HS-27A (cell line): Measurements from ENCODE around the gene ATRIP.

Source experiments
- DNase-seq: peaks from one replicate; pipeline ENCODE4 v3.0.0-alpha.2; 2012; ENCODE audit warnings: low read depth, missing footprints

Gene ATRIP

GRCh38 chr3:48410205-48411040, 36.1 kb upstream of the ATRIP start:
- DNase-seq = no peak

GRCh38 chr3:48411041-48411588, 35.4 kb upstream of the ATRIP start:
- no peak for DNase-seq

DNA sequence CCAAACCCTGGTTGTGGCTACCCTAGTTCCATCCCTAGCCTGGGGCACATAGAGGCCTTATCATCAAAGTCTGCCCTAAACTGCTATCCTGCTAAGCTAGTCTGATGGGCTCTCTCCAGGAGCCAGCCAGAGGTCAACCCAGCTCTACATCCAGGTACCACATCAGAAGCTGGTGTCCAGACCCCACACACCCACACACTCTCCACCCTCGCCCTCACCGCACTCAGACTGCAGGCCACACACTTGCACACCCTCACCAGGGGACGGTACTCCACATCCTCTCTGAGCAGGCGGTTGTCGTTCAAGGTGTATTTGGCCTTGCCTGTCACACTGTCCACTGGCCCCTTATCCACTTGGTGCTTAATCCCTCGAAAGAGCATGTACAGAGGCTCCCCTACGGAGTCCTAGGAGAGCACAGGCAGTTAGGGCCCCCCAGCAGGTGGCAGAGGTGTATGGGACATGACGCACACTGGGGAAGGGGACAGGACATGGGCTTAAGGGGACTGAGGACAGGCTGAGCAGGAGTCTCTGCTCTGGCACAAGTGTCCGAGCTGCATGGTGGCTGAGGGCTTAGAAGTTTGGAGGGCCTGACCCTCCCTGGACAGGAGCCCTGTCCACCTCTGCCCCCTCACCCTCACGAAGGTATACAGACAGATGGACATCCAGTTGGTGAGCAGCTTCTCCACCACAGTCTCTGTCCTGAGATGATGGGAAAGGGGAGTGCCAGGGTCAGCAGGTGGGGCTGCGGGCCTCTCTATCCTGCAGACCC, 34.7 kb upstream of the ATRIP start:
- no peak for DNase-seq

- DNase-seq = no peak
Measured at GRCh38 chr3:48412375-48413001, 34.0 kb upstream of the ATRIP start.

DNA sequence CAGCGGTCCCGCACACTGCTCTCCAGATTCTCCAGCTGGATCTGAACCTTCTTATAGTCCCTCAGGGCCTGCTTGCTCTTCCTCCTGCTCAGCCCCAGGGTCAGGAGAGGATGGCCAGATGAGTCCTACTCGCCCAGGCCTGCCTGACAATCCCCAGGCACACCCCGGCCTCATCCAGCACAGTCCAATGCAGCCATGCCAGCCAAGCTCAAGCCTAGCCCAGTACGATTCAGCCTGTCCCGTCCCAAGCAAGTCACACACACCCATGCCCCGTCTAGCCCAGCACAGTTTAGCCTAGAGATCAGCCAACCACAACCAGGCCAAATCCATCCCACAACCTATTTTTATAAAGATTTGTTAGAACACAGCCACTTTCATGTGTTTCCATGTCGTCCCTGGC, 33.5 kb upstream of the ATRIP start:
- DNase-seq = no peak

DNA sequence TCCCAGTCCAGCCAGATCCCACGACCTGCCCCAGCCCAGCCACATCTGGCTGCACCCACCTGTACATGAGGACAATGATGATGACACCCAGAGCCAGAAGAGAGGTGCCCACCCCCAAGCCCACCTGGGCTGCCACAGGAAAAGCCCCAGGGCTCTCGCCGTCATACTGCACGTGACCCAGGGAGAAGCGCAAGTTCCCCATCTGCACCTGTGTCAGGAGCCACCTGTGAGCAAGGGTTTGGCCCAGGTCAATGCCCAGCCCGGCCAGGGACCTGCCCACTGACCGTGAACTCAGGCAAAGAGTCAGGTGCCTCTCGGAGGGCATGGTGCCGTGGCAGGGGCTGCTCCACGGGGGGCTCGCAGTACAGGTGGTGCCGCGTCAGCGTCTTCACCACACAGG, 32.9 kb upstream of the ATRIP start:
- DNase-seq = no peak

GRCh38 chr3:48414376-48415250, 31.9 kb upstream of the ATRIP start:
- DNase-seq = no peak

DNA sequence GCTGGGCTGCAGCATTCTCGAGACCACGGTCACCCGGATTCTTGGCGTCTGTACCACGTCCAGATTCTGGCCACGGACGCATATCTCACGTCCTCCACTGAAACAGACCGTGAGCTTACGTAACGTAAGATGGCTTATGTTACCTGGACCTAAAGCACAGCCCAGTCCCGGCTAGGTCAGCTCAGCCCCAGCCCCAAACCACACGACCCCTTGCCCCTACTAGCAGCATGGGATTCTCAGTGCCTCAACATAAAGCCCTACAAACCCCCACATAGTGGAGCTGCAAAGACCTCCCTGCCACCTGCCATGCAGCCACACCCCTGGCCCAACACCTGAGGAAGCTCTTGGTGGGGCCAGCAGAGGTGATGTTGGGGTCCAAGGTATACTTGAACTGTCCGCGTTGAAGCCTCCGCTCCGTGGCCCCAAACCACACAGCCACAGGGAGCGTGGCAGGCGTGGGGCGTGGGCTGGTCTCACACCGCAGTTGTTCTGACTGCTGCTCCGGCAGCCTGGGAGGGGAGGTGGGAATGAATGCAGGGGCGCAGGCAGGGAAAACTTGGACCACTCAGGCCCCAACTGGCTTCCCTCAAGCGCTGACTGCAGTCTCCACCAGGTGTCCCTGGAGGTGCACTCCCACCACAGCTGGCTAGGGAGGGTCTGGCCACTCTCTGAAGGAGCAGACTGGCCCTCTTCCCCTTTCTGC, 31.1 kb upstream of the ATRIP start:
- DNase-seq = no peak

GRCh38 chr3:48416091-48416505, 30.4 kb upstream of the ATRIP start:
- DNase-seq = no peak

GRCh38 chr3:48416546-48416945, 30.0 kb upstream of the ATRIP start:
- DNase-seq = no peak

- DNase-seq = no peak
Measured at GRCh38 chr3:48417529-48418108, 28.9 kb upstream of the ATRIP start.

DNA sequence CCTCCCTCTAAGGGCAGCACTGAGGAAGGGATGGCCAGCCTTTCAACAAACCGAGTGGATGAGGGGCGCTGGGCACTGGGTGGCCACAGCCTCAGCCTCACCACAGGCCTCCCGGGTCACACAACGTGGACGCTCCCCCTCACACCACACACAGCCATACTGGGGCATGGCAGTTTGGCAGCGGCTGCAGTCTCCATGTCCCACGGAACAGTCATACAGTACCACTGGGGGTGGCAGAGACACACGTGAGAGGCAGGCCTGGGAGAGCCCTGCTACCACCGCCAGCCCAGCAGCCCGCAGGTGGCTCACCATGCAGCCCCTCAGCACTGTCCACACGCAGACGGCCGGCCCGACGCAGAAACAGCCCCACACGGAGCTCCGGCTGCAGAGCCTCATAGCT, 28.4 kb upstream of the ATRIP start:
- no peak for DNase-seq

- DNase-seq = no peak
Measured at GRCh38 chr3:48418651-48419050, 27.9 kb upstream of the ATRIP start.

DNA sequence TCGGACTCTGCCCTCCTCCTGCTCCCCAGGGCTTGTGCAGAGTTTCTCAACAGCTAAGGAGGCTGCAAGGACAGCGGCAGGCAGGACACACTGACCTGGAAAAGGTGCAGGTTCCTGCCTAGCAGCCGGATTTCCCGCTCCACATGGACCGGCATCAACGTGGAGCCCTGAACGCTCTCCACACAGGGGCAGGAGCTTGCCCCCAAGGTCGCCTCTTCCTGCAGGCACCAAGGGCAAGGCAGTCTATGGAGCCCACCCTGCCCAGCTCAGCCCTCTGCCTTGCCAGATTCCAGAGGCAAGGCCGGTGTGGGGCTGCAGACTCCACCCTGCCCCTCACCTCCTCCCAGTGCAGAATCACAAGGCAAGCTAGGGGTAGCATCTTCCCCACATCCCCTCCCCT, 27.4 kb upstream of the ATRIP start:
- no peak for DNase-seq

DNA sequence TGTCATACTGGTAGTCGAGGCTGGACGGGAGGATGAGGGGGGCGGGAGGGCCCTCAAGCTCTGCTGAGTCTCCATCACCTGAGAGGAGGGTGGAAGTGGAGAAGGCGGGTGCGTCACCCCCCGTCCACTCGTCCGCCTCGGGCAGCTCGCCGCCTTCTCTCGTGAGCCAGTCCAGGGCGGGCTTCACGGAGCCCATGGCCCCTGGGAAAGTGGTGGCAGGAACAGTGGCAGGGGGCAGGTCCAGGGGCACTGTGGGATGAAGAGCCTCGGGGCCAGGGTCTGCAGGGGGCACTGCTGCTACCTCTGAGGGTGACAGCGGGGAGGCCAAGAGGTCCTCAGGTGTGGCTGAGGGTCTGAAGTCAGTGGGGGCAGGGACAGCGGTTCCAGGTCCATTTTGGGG, 26.9 kb upstream of the ATRIP start:
- no peak for DNase-seq

DNA sequence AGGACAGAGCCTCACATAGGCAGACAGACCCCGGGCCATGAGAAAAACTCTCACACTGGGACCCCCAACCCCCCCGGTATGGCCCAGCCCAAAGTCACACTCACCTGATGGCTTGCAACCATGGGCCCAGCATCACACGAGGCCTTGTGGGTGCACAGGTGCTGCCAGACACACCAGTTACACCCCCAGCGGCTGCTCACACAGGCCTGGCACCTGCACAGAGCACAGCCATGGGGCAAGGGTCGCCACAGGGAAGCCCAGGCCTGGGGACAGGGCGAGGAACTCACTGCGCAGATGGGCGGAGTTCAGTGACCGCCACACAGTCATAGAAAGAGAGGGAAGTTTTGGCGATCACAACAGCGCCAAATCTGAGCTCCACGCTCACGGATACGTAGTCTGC, 26.0 kb upstream of the ATRIP start:
- no peak for DNase-seq

DNA sequence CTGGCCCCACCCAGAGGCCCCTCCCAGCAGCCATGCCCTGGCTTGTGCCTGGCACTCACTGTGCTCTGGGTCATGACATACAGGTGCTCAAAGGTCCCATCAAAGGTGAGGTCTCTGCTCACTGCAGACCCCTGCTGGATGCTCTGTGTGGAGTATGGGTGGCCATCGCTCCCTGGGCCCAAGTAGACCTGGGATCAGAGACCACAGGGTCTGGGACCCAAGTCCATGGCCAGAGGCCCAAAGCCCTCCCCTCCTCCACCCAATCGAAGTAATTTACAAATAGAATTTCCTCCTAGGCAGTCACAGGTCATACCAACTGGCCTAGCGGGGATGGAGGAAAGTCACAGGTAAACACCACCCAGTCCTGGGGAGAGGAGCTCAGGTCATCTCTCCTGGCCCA, 24.3 kb upstream of the ATRIP start:
- DNase-seq = no peak

- no peak for DNase-seq
Measured at GRCh38 chr3:48422681-48423080, 23.9 kb upstream of the ATRIP start.

DNA sequence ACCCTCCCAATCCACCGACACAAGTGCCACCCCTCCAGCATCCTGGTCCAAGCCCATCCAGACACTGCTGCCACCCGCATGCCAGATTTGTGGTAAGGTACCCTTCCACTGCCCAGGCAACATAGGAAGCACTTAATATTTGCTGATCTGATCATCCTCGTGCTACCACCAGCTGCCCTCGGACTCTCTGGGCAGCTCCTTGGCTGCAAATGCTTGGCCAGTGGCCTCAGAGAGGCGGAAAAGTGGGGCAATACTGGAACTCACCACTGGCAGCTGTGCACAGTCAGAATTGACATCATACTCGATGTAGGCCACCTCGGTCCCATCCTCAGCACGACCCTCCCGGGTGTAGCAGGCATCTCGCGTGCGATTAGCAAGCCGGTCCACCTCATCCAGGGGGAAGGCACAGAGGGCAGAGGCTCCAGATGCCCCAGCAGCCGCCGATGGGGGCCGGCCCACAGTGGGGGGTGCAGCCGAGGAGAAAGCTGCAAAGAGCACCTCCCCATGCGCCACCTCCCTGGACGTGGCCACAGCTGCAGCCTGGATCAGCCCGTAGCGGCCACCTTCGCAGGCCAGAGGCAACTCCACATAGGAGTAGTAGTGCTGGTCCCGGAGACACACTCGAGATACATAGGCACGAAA, 23.2 kb upstream of the ATRIP start:
- DNase-seq = no peak
